K562 (cell line): Measurements from ENCODE around the gene SSBP1. TPM values are rescaled to one million over a fixed set of nuclear protein-coding genes. Genes with fewer than 3 reads are reported as not detected.

Experiments used
- FOXK2 ChIP-seq, 2 experiments: fragments of 450-650 bp; IDR thresholded peaks in 1 of 2; conservative IDR thresholded peaks in 1 of 2; 2 replicates each; pipeline ENCODE4 v1.6.1; 2016; ENCODE audit warnings: low read depth in 2 of 2, mild to moderate bottlenecking in 1 of 2
- HDAC3 ChIP-seq: fragments of 450-650 bp; IDR thresholded peaks from 2 replicates; pipeline ENCODE4 v1.6.1; 2018; ENCODE audit warnings: borderline replicate concordance, mild to moderate bottlenecking, moderate library complexity; ENCODE audit not compliant: partially characterized antibody
- KLF16 ChIP-seq: IDR thresholded peaks from 2 replicates; pipeline ENCODE4 v1.6.1; 2016; ENCODE audit warnings: antibody characterized with exemption
- SAFB ChIP-seq: fragments of 200-400 bp; formaldehyde crosslinking; IDR thresholded peaks from 2 replicates; pipeline ENCODE4 v1.6.1; 2017; ENCODE audit warnings: low read depth, low read length, borderline replicate concordance
- SMC3 ChIP-seq: conservative IDR thresholded peaks from 2 replicates; pipeline ENCODE4 v1.6.1; 2011; ENCODE audit warnings: low read depth, low read length, improper control_type of control experiment; ENCODE audit not compliant: insufficient read depth
- TFAM ChIP-seq: fragments of 250-450 bp; sonication (Bioruptor Pico); conservative IDR thresholded peaks from 2 replicates; pipeline ENCODE4 v1.5.0; 2021; ENCODE audit warnings: mild to moderate bottlenecking, moderate library complexity
- polyA plus RNA-seq, 8 experiments: library from polyadenylated mRNA; depleted of rRNA in 4 of 8; stranded (reverse) in 5 of 8; unstranded in 3 of 8; fragments of >200 nt; fragmentation: Nextera tagmentation in 2 of 8; fragmentation: Illumina TruSeq in 1 of 8; extraction: Ambion mirVana in 2 of 8; extraction: Trizol in 1 of 8; gene quantifications; 2 replicates each; pipeline versions ENCODE4 v1.2.1 to v1.2.3, GENCODE V29; 2011 to 2014; ENCODE audit warnings: inconsistent platforms in 1 of 8, missing spikeins in 1 of 8
- total RNA-seq, 7 experiments: library from RNA; depleted of rRNA in 6 of 7; stranded (reverse); fragments of >200 nt in 6 of 7; fragmentation: Illumina TruSeq in 2 of 7; extraction: Trizol in 2 of 7; gene quantifications; 2 replicates each; pipeline versions ENCODE4 v1.2.1 to v1.2.3, GENCODE V29; 2011 to 2021; ENCODE audit warnings: low replicate concordance in 1 of 7
- TF ChIP-seq, protein P1 (sequence below), 2 experiments: IDR thresholded peaks; 2 replicates each; pipeline ENCODE4 v1.6.1; 2012; ENCODE audit warnings: improper control_type of control experiment in 2 of 2, low read depth in 2 of 2, low read length in 2 of 2, borderline replicate concordance in 1 of 2
- TF ChIP-seq, protein P2 (sequence below), 2 experiments: fragments of 450-650 bp; formaldehyde crosslinking in 1 of 2; IDR thresholded peaks; 2 replicates each; pipeline versions ENCODE4 v1.4.0 to v1.6.1; 2014 to 2020; ENCODE audit warnings: mild to moderate bottlenecking in 2 of 2, borderline replicate concordance in 1 of 2, low read depth in 1 of 2
- TF ChIP-seq, protein P3 (sequence below): fragments of 250-450 bp; sonication (Bioruptor Pico); IDR thresholded peaks from 2 replicates; pipeline ENCODE4 v1.5.0; 2020; ENCODE audit warnings: mild to moderate bottlenecking

SSBP1 gene
- total and polyA plus RNA-seq, 9 of the 15 experiments (the other 6 are each of a cell fraction or from before 2014, with no cell fraction given): 404 to 1,996 (median 835) TPM

DNA sequence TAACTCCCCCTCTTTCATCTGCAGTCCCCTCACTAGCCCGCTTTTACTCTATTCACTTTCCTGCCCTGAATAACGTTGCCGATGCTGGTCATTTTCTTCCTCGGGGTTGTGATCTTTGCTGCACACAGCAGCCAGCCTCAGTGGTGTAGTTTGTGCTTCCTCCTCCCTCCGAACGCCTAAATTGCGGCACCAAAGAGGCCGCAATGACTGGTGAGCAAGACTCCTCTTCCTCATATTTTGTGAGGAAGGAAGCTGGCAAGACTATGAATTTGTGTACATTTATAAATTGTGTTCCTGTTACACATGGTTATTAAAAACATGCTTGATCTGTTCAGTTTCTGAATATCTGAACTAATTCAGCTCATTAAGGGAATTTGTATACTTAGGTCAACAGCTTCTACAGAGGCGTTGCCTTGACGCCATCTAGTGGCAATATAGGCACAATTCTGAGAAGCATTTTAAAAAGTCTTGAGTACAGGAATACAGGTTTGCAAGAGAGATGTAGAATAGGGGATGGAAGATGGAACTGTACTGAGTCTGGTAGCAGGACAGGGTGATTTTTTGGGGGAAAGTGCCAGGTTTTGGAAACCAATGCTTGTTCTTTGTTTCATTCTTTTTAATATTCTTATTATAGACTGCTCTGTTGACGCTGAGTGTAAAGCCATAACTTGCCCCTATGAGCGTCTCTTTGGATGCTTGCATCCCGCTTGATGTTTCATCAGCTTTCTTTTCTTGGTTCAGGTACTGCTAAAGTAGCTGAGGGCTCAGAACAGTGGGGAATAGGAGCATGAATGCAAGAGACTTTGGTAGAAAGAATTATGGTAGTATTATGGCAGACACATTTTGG, 47.8 kb downstream of the SSBP1 start (continued):
- TF ChIP-seq, protein P1, sequence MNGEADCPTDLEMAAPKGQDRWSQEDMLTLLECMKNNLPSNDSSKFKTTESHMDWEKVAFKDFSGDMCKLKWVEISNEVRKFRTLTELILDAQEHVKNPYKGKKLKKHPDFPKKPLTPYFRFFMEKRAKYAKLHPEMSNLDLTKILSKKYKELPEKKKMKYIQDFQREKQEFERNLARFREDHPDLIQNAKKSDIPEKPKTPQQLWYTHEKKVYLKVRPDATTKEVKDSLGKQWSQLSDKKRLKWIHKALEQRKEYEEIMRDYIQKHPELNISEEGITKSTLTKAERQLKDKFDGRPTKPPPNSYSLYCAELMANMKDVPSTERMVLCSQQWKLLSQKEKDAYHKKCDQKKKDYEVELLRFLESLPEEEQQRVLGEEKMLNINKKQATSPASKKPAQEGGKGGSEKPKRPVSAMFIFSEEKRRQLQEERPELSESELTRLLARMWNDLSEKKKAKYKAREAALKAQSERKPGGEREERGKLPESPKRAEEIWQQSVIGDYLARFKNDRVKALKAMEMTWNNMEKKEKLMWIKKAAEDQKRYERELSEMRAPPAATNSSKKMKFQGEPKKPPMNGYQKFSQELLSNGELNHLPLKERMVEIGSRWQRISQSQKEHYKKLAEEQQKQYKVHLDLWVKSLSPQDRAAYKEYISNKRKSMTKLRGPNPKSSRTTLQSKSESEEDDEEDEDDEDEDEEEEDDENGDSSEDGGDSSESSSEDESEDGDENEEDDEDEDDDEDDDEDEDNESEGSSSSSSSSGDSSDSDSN (IDR thresholded peaks at IDR 0.05; ENCODE audit: borderline replicate concordance in 1 of 2, low read depth in 2 of 2, low read length in 2 of 2): no peak
- TF ChIP-seq KLF16: 0 out of 2 replicates have a peak, but pooled peaks have one; percentile 26
- TF ChIP-seq, protein P2, sequence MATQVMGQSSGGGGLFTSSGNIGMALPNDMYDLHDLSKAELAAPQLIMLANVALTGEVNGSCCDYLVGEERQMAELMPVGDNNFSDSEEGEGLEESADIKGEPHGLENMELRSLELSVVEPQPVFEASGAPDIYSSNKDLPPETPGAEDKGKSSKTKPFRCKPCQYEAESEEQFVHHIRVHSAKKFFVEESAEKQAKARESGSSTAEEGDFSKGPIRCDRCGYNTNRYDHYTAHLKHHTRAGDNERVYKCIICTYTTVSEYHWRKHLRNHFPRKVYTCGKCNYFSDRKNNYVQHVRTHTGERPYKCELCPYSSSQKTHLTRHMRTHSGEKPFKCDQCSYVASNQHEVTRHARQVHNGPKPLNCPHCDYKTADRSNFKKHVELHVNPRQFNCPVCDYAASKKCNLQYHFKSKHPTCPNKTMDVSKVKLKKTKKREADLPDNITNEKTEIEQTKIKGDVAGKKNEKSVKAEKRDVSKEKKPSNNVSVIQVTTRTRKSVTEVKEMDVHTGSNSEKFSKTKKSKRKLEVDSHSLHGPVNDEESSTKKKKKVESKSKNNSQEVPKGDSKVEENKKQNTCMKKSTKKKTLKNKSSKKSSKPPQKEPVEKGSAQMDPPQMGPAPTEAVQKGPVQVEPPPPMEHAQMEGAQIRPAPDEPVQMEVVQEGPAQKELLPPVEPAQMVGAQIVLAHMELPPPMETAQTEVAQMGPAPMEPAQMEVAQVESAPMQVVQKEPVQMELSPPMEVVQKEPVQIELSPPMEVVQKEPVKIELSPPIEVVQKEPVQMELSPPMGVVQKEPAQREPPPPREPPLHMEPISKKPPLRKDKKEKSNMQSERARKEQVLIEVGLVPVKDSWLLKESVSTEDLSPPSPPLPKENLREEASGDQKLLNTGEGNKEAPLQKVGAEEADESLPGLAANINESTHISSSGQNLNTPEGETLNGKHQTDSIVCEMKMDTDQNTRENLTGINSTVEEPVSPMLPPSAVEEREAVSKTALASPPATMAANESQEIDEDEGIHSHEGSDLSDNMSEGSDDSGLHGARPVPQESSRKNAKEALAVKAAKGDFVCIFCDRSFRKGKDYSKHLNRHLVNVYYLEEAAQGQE (IDR thresholded peaks at IDR 0.05; ENCODE audit: borderline replicate concordance): peak; percentile 21; the same call in 1 of the 2 replicates
- TF ChIP-seq, protein P2 (CRISPR knock-in tag; IDR thresholded peaks at IDR 0.05; ENCODE audit: low read depth): no peak
- no peak for TF ChIP-seq TFAM (CRISPR knock-in tag)
- TF ChIP-seq SAFB: no peak
- no peak for TF ChIP-seq HDAC3
- TF ChIP-seq FOXK2 (conservative IDR thresholded peaks at IDR 0.05 in 1 of 2, IDR thresholded peaks at IDR 0.05 in 1 of 2; ENCODE audit: low read depth in 2 of 2): 0 out of 4 replicates have a peak, but pooled peaks have one; percentile 24 to 46
- 0 out of 2 replicates have a peak, but pooled peaks have one; percentile 35 for TF ChIP-seq SMC3
- TF ChIP-seq, protein P3, sequence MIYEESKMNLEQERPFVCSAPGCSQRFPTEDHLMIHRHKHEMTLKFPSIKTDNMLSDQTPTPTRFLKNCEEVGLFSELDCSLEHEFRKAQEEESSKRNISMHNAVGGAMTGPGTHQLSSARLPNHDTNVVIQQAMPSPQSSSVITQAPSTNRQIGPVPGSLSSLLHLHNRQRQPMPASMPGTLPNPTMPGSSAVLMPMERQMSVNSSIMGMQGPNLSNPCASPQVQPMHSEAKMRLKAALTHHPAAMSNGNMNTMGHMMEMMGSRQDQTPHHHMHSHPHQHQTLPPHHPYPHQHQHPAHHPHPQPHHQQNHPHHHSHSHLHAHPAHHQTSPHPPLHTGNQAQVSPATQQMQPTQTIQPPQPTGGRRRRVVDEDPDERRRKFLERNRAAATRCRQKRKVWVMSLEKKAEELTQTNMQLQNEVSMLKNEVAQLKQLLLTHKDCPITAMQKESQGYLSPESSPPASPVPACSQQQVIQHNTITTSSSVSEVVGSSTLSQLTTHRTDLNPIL (CRISPR knock-in tag): no peak
- TF ChIP-seq, all 486 proteins: peak for 8
